Kidney epithelial cell (primary cell): ENCODE measurements around the gene SPOCK1. TPM values are rescaled to one million over a fixed set of nuclear protein-coding genes. Genes with fewer than 3 reads are reported as not detected.

Experiments used
- DNase-seq: peaks from one replicate; pipeline ENCODE4 v3.0.0-alpha.2; 2010; ENCODE audit warnings: low read depth
- H3K27me3 ChIP-seq: 2 replicates; pipeline ENCODE4 v1.6.0; 2011; ENCODE audit warnings: low read length; ENCODE audit not compliant: control insufficient read depth, insufficient read depth
- H3K36me3 ChIP-seq: 2 replicates; pipeline ENCODE4 v1.5.1; 2011; ENCODE audit warnings: low read length; ENCODE audit not compliant: control insufficient read depth, insufficient read depth
- H3K4me3 ChIP-seq: 2 replicates; pipeline ENCODE4 v1.5.1; 2011; ENCODE audit warnings: low read depth, mild to moderate bottlenecking, control low read depth, low read length
- CTCF ChIP-seq: IDR thresholded peaks from 2 replicates; pipeline ENCODE4 v1.5.1; 2011; ENCODE audit warnings: mild to moderate bottlenecking, moderate library complexity, low read length, control low read depth, inconsistent platforms; ENCODE audit not compliant: insufficient read depth, poor library complexity, severe bottlenecking
- total RNA-seq: library from RNA; depleted of rRNA; stranded (reverse); fragments of >200 nt; gene quantifications from 2 replicates; pipeline ENCODE4 v1.2.3, GENCODE V29; 2015

SPOCK1 gene
- total RNA-seq, 1 donor from 2014 or later = 13.1 TPM

DNA sequence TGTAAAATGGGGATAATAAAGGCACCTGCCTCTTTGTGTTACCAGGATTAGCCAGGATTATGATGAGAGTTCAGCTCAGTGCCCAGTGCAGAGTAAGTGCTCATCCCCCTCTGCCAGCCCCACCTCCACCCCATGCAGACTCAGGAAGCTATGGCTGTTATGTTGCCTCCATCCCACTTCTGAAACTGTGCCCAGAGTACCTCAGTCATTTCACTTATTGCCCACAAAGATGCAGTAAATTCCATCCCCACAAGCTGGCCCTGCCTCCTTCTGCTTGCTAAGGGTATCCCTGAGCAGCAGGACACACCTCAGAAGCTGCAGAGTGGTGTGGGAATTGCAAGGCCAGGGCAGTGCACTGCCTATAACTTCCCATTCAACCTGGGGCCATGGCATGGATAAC, 415.1 kb downstream of the SPOCK1 start:
- no peak for TF ChIP-seq CTCF
- Histone ChIP-seq H3K36me3 (no peaks in the 10 kb centered on the region), H3K27me3 (no peaks in the 10 kb centered on the region), H3K4me3 (no peak overlapping the region)
- DNase-seq = no peak

DNA sequence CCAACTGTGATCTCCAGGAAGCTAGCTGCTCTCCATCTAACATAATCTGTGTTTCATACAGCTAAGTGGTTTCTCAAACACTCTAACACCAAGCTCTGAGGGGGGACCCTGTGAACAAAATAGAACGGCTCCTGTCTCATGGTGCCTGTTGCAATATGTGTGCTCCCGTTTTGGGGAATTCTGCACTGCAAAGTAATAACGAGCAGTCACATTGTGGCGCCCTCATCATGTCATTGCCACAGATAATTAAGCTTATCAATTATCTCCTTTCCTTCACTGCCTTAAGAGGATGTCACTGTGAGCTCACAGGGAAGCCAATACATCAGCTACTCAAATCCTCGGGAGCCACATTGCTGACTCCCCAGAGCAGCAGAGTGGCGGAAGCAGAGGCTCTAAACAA, 416.2 kb downstream of the SPOCK1 start:
- no peaks in the 10 kb centered on the region for H3K36me3 ChIP-seq
- no peak for DNase-seq
- H3K27me3 ChIP-seq = no peaks in the 10 kb centered on the region
- no peak for TF ChIP-seq CTCF
- H3K4me3 ChIP-seq = no peak overlapping the region

GRCh38 chr5:137078171-137078665, 420.9 kb downstream of the SPOCK1 start:
- peak; percentile 68 for DNase-seq
- H3K4me3 ChIP-seq = no peak overlapping the region

GRCh38 chr5:137075163-137075970, 423.8 kb downstream of the SPOCK1 start:
- Histone ChIP-seq H3K4me3 (no peak overlapping the region), H3K27me3 (no peaks in the 10 kb centered on the region), H3K36me3 (no peaks in the 10 kb centered on the region)
- peak; percentile 90 for TF ChIP-seq CTCF
- DNase-seq = no peak

More at GRCh38 chr5:137078171-137078665, 420.9 kb downstream of the SPOCK1 start:
- H3K27me3 ChIP-seq = no peaks in the 10 kb centered on the region
- no peaks in the 10 kb centered on the region for H3K36me3 ChIP-seq
- TF ChIP-seq CTCF = no peak

GRCh38 chr5:137073189-137073588, 425.9 kb downstream of the SPOCK1 start:
- DNase-seq = no peak
- Histone ChIP-seq H3K27me3 (no peaks in the 10 kb centered on the region), H3K36me3 (no peaks in the 10 kb centered on the region), H3K4me3 (no peak overlapping the region)
- no peak for TF ChIP-seq CTCF
